CD14-positive monocyte (primary cell): ENCODE data around the gene TP73. TPM values are rescaled to one million over a fixed set of nuclear protein-coding genes. Genes with fewer than 3 reads are reported as not detected.

ENCODE experiments used
- DNase-seq, 3 donors: peaks; one replicate each; pipeline ENCODE4 v3.0.0-alpha.2; 2011 to 2022
- H2AFZ ChIP-seq: 2 replicates; pipeline ENCODE4 v1.6.0; 2012; ENCODE audit warnings: mild to moderate bottlenecking, low read depth, low read length, inconsistent platforms; ENCODE audit not compliant: insufficient read depth, poor library complexity, severe bottlenecking
- H3K27ac ChIP-seq, 2 donors: 1 replicate in 1 of 2; 2 replicates in 1 of 2; pipeline ENCODE4 v1.5.1; 2012 to 2013; ENCODE audit warnings: low read length in 2 of 2, control low read depth in 1 of 2, inconsistent platforms in 1 of 2, low read depth in 1 of 2, mild to moderate bottlenecking in 1 of 2
- H3K27me3 ChIP-seq, 2 donors: one replicate each; pipeline versions ENCODE4 v1.6.0 to v1.6.1; 2011 to 2013; ENCODE audit warnings: low read length in 2 of 2; ENCODE audit not compliant: control insufficient read depth in 2 of 2, insufficient read depth in 2 of 2
- H3K36me3 ChIP-seq, 2 donors: replicated peaks in 1 of 2; 1 replicate in 1 of 2; 2 replicates in 1 of 2; pipeline versions ENCODE4 v1.5.1 to v1.6.1; 2012 to 2013; ENCODE audit warnings: low read length in 2 of 2, control low read depth in 1 of 2, inconsistent platforms in 1 of 2, mild to moderate bottlenecking in 1 of 2; ENCODE audit not compliant: insufficient read depth in 2 of 2, control insufficient read depth in 1 of 2
- H3K4me1 ChIP-seq, 2 donors: 1 replicate in 1 of 2; 2 replicates in 1 of 2; pipeline versions ENCODE4 v1.5.1 to v1.6.1; 2012 to 2013; ENCODE audit warnings: low read length in 2 of 2, control low read depth in 1 of 2, inconsistent platforms in 1 of 2, mild to moderate bottlenecking in 1 of 2, moderate library complexity in 1 of 2; ENCODE audit not compliant: insufficient read depth in 2 of 2, control insufficient read depth in 1 of 2
- H3K4me2 ChIP-seq: replicated peaks from 2 replicates; pipeline ENCODE3; 2012; ENCODE audit warnings: low read length, moderate library complexity, mild to moderate bottlenecking; ENCODE audit not compliant: poor library complexity, severe bottlenecking; ENCODE audit errors: extremely low read depth
- H3K4me3 ChIP-seq, 3 experiments: fragments of 200-600 bp in 1 of 3; sonication (generic) in 1 of 3; replicated peaks in 1 of 3; 1 replicate in 2 of 3; 2 replicates in 1 of 3; pipeline ENCODE4 v1.5.1; 2011 to 2013; ENCODE audit warnings: low read length in 3 of 3, mild to moderate bottlenecking in 3 of 3, control low read depth in 2 of 3, low read depth in 2 of 3, inconsistent platforms in 1 of 3, moderate library complexity in 1 of 3
- H3K79me2 ChIP-seq: 2 replicates; pipeline ENCODE4 v1.6.0; 2012; ENCODE audit warnings: mild to moderate bottlenecking, control low read depth, inconsistent platforms, low read length, moderate library complexity; ENCODE audit not compliant: insufficient read depth
- H3K9ac ChIP-seq: 2 replicates; pipeline ENCODE4 v1.6.0; 2017; ENCODE audit warnings: low read length, mild to moderate bottlenecking; ENCODE audit not compliant: insufficient read depth, poor library complexity, severe bottlenecking
- H3K9me3 ChIP-seq, 2 donors: replicated peaks in 1 of 2; 1 replicate in 1 of 2; 2 replicates in 1 of 2; pipeline versions ENCODE4 v1.5.1 to v1.6.1; 2012 to 2013; ENCODE audit warnings: low read length in 2 of 2, control low read depth in 1 of 2; ENCODE audit not compliant: control insufficient read depth in 1 of 2, insufficient read depth in 1 of 2
- H4K20me1 ChIP-seq: 2 replicates; pipeline ENCODE4 v1.6.0; 2012; ENCODE audit warnings: mild to moderate bottlenecking, low read length, control low read depth, moderate library complexity; ENCODE audit not compliant: insufficient read depth
- H3K27ac Mint-ChIP-seq, 7 donors: one replicate each; pipeline ENCODE4 v1.8.0; 2020; ENCODE audit warnings: mild to moderate bottlenecking in 7 of 7, mixed read lengths in 7 of 7, moderate library complexity in 6 of 7, inconsistent platforms in 2 of 7
- H3K27me3 Mint-ChIP-seq, 3 donors: one replicate each; pipeline ENCODE4 v1.8.0; 2021 to 2022; ENCODE audit warnings: low read depth in 3 of 3, mild to moderate bottlenecking in 3 of 3, mixed read lengths in 3 of 3, moderate library complexity in 3 of 3, inconsistent platforms in 1 of 3
- H3K36me3 Mint-ChIP-seq, 2 donors: one replicate each; pipeline ENCODE4 v1.8.0; 2020; ENCODE audit warnings: mixed read lengths in 2 of 2, inconsistent platforms in 1 of 2, mild to moderate bottlenecking in 1 of 2
- H3K4me1 Mint-ChIP-seq: one replicate; pipeline ENCODE4 v1.8.0; 2020; ENCODE audit warnings: mild to moderate bottlenecking, mixed read lengths
- H3K4me3 Mint-ChIP-seq, 2 donors: one replicate each; pipeline ENCODE4 v1.8.0; 2020; ENCODE audit warnings: mild to moderate bottlenecking in 2 of 2, mixed read lengths in 2 of 2, moderate library complexity in 1 of 2
- H3K9me3 Mint-ChIP-seq, 7 donors: one replicate each; pipeline ENCODE4 v1.8.0; 2020 to 2022; ENCODE audit warnings: mixed read lengths in 7 of 7, mild to moderate bottlenecking in 6 of 7, moderate library complexity in 6 of 7, inconsistent platforms in 2 of 7
- WGBS: methylation state at CpG from one replicate; pipeline ENCODE4 v1.1.5; 2013; ENCODE audit warnings: missing lambda C conversion rate; ENCODE audit not compliant: insufficient coverage; 5-methylcytosine and 5-hydroxymethylcytosine counted together
- intact Hi-C, 2 donors: fragments of 100-400 bp; cut with micrococcal nuclease; formaldehyde crosslinking; loops; one replicate each; pipeline versions ENCODE4 v1.15.0 to v1.15.1; 2023
- polyA plus RNA-seq, 3 donors: library from polyadenylated mRNA; depleted of rRNA in 1 of 3; unstranded in 2 of 3; stranded (reverse) in 1 of 3; fragments of 300-500 nt in 2 of 3; fragments of >200 nt in 1 of 3; fragmentation: Illumina TruSeq in 2 of 3; gene quantifications; 1 replicate in 2 of 3; 2 replicates in 1 of 3; pipeline ENCODE4 v1.2.3, GENCODE V29; 2012 to 2021
- TF ChIP-seq, protein P1 (sequence below): fragments of 200-600 bp; IDR thresholded peaks from one replicate; pipeline ENCODE4 v1.8.0; 2022; ENCODE audit warnings: antibody characterized with exemption, mild to moderate bottlenecking

Gene TP73
- polyA plus RNA-seq, 3 donors: 0.21 to 0.42 TPM; not detected in 1

DNA sequence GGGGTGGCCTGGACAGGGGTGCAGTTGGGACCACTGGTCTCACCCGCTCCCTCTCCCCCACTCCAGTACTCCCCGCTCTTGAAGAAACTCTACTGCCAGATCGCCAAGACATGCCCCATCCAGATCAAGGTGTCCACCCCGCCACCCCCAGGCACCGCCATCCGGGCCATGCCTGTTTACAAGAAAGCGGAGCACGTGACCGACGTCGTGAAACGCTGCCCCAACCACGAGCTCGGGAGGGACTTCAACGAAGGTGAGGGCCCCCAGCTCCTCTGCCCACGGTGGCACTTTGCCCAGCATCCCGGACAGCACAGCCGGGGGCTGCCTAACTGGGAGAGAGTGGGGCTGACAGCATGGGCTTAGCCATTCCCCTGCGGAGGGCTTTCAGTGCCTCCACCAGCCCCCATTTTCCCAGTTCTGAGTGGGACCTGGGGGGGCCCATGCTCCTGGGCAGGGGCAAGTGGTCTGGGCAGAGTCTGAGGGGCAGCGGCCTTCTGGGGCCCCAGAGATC is 69.7 kb downstream of the TP73 start:
- Histone ChIP-seq H3K27ac (no peak overlapping the region), H3K4me3 (no peak overlapping the region)
- no peak for DNase-seq

DNA sequence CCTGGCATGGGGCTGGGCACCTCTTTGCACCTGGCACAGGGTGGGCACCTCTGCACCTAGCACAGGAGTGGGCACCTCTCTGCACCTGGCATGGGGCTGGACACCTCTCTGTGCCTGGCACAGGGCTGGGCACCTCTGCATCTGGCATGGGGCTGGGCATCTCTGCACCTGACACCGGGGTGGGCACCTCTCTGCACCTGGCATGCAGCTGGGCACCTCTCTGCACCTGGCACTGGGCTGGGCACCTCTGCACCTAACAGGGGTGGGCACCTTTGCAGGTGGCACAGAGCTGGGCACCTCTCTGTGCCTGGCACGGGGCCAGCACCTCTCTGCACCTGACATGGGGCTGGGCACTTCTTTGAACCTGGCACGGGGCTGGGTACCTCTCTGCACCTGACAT is 70.5 kb downstream of the TP73 start:
- H3K9ac ChIP-seq: no peak overlapping the region
- no peak overlapping the region for H3K27ac Mint-ChIP-seq
- H3K9me3 Mint-ChIP-seq: no peaks in the 10 kb centered on the region
- H3K4me1 Mint-ChIP-seq: peaks cover 2% of the 10 kb centered on the region
- TF ChIP-seq, protein P1, sequence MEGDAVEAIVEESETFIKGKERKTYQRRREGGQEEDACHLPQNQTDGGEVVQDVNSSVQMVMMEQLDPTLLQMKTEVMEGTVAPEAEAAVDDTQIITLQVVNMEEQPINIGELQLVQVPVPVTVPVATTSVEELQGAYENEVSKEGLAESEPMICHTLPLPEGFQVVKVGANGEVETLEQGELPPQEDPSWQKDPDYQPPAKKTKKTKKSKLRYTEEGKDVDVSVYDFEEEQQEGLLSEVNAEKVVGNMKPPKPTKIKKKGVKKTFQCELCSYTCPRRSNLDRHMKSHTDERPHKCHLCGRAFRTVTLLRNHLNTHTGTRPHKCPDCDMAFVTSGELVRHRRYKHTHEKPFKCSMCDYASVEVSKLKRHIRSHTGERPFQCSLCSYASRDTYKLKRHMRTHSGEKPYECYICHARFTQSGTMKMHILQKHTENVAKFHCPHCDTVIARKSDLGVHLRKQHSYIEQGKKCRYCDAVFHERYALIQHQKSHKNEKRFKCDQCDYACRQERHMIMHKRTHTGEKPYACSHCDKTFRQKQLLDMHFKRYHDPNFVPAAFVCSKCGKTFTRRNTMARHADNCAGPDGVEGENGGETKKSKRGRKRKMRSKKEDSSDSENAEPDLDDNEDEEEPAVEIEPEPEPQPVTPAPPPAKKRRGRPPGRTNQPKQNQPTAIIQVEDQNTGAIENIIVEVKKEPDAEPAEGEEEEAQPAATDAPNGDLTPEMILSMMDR: no peak
- no peaks in the 10 kb centered on the region for H3K36me3 Mint-ChIP-seq
- H2AFZ ChIP-seq: no peak overlapping the region
- H3K4me3 Mint-ChIP-seq: no peak overlapping the region
- H3K36me3 ChIP-seq: no peaks in the 10 kb centered on the region
- intact Hi-C loops: loop anchor here in 1 of 2 donors (10.0 kb wide), 2 partner anchors 158 to 228 kb away; no protein-coding TSS in a partner anchor
- H4K20me1 ChIP-seq: no peaks in the 10 kb centered on the region
- H3K27me3 Mint-ChIP-seq: peaks cover 4 to 5% (median 4%) of the 10 kb centered on the region in 3 donors
- H3K4me1 ChIP-seq: peaks cover 6% of the 10 kb centered on the region in 2 donors
- no peaks in the 10 kb centered on the region for H3K79me2 ChIP-seq
- 72% methylated on average over 3 of the region's 3 CpGs for WGBS
- no peak for DNase-seq
- H3K27me3 ChIP-seq: no peaks in the 10 kb centered on the region
- no peaks in the 10 kb centered on the region for H3K9me3 ChIP-seq
- no peak overlapping the region for H3K4me2 ChIP-seq
- H3K27ac ChIP-seq: no peak overlapping the region
- H3K4me3 ChIP-seq: no peak overlapping the region

More for the DNA sequence above, 69.7 kb downstream of the TP73 start:
- H3K9ac ChIP-seq: no peak overlapping the region
- H3K4me1 Mint-ChIP-seq: peaks cover 2% of the 10 kb centered on the region
- intact Hi-C loops: loop anchor here in 1 of 2 donors (10.0 kb wide), 2 partner anchors 157 to 227 kb away; no protein-coding TSS in a partner anchor
- H4K20me1 ChIP-seq: no peaks in the 10 kb centered on the region
- H3K27me3 ChIP-seq: peaks cover 0 to 3% of the 10 kb centered on the region in 2 donors
- peaks cover 3 to 8% (median 4%) of the 10 kb centered on the region in 3 donors for H3K27me3 Mint-ChIP-seq
- peaks cover 0 to 1% (median 0%) of the 10 kb centered on the region in 7 donors for H3K9me3 Mint-ChIP-seq
- TF ChIP-seq, protein P1: no peak
- no peak overlapping the region for H3K4me3 Mint-ChIP-seq
- 79% methylated on average over 19 of the region's 20 CpGs for WGBS
- no peak overlapping the region for H3K27ac Mint-ChIP-seq
- H3K36me3 Mint-ChIP-seq: no peaks in the 10 kb centered on the region
- no peak overlapping the region for H3K4me2 ChIP-seq
- no peaks in the 10 kb centered on the region for H3K79me2 ChIP-seq
- peaks cover 6 to 9% of the 10 kb centered on the region in 2 donors for H3K4me1 ChIP-seq
- H3K9me3 ChIP-seq: no peaks in the 10 kb centered on the region
- H3K36me3 ChIP-seq: no peaks in the 10 kb centered on the region
- no peak overlapping the region for H2AFZ ChIP-seq
